GM23338 (cell line): ENCODE measurements around the gene ANP32A. TPM values are rescaled to one million over a fixed set of nuclear protein-coding genes. Genes with fewer than 3 reads are reported as not detected.

Experiments used
- ATAC-seq: fragments of 200-7000 bp; cut with Tn5 transposase; 3 replicates; pipeline ENCODE4 v1.9.1; 2020
- DNase-seq: peaks from one replicate; pipeline ENCODE4 v3.0.0-alpha.2; 2015; ENCODE audit warnings: low spot score
- H2AFZ ChIP-seq: fragments of 200-600 bp; sonication (generic); 2 replicates; pipeline ENCODE4 v1.8.0; 2016; ENCODE audit warnings: antibody characterized with exemption, mild to moderate bottlenecking, moderate library complexity
- H3F3A ChIP-seq: fragments of 200-600 bp; sonication (generic); replicated peaks from 2 replicates; pipeline ENCODE4 v1.8.0; 2017; ENCODE audit warnings: antibody characterized with exemption, mixed run types, low read depth
- H3K27ac ChIP-seq: fragments of 200-600 bp; sonication (generic); 2 replicates; pipeline ENCODE4 v1.6.1; 2016; ENCODE audit warnings: low read depth
- H3K27me3 ChIP-seq: fragments of 200-600 bp; sonication (generic); 2 replicates; pipeline ENCODE4 v1.8.0; 2016; ENCODE audit warnings: mild to moderate bottlenecking, mixed run types, moderate library complexity; ENCODE audit not compliant: insufficient read depth
- H3K36me3 ChIP-seq: fragments of 200-600 bp; sonication (generic); 2 replicates; pipeline ENCODE4 v1.8.0; 2016; ENCODE audit warnings: mild to moderate bottlenecking; ENCODE audit not compliant: insufficient read depth
- H3K4me1 ChIP-seq: fragments of 200-600 bp; sonication (generic); 2 replicates; pipeline ENCODE4 v1.8.0; 2016; ENCODE audit warnings: mild to moderate bottlenecking, moderate library complexity; ENCODE audit not compliant: insufficient read depth
- H3K4me2 ChIP-seq: fragments of 200-600 bp; sonication (generic); 2 replicates; pipeline ENCODE4 v1.7.1; 2017; ENCODE audit warnings: mixed run types
- H3K4me3 ChIP-seq: fragments of 200-600 bp; sonication (generic); 2 replicates; pipeline ENCODE4 v1.6.1; 2016; ENCODE audit warnings: mixed run types
- H3K79me2 ChIP-seq: fragments of 200-600 bp; sonication (generic); replicated peaks from 2 replicates; pipeline ENCODE4 v1.8.0; 2017; ENCODE audit warnings: mild to moderate bottlenecking; ENCODE audit not compliant: insufficient read depth
- H3K9me2 ChIP-seq: fragments of 200-600 bp; sonication (generic); 2 replicates; pipeline ENCODE4 v1.8.0; 2017; ENCODE audit not compliant: insufficient read depth
- H4K20me1 ChIP-seq: fragments of 200-600 bp; sonication (generic); replicated peaks from 2 replicates; pipeline ENCODE4 v1.8.0; 2017; ENCODE audit warnings: mild to moderate bottlenecking; ENCODE audit not compliant: insufficient read depth
- H3K27ac Mint-ChIP-seq: 2 replicates; pipeline ENCODE4 v1.8.0; 2020; ENCODE audit warnings: inconsistent platforms, mild to moderate bottlenecking, moderate library complexity, mixed read lengths
- H3K27me3 Mint-ChIP-seq: 3 replicates; pipeline ENCODE4 v1.8.0; 2022; ENCODE audit warnings: low read depth, mild to moderate bottlenecking, moderate library complexity, mixed read lengths, inconsistent platforms; ENCODE audit not compliant: insufficient read depth, poor library complexity
- H3K36me3 Mint-ChIP-seq: 3 replicates; pipeline ENCODE4 v1.8.0; 2021; ENCODE audit warnings: low read depth, mild to moderate bottlenecking, inconsistent platforms, moderate library complexity, mixed read lengths
- H3K4me1 Mint-ChIP-seq: 3 replicates; pipeline ENCODE4 v1.8.0; 2020; ENCODE audit warnings: mild to moderate bottlenecking, inconsistent platforms, mixed read lengths
- H3K4me3 Mint-ChIP-seq: 3 replicates; pipeline ENCODE4 v1.8.0; 2021; ENCODE audit warnings: moderate library complexity, mild to moderate bottlenecking, inconsistent platforms, mixed read lengths
- H3K9me3 Mint-ChIP-seq: 3 replicates; pipeline ENCODE4 v1.8.0; 2020; ENCODE audit warnings: moderate library complexity, mild to moderate bottlenecking, inconsistent platforms, mixed read lengths
- CREB1 ChIP-seq: fragments of 250-450 bp; sonication (Bioruptor Pico); IDR thresholded peaks from 2 replicates; pipeline ENCODE4 v1.5.0; 2020; ENCODE audit warnings: low read depth, mild to moderate bottlenecking, moderate library complexity
- CTCF ChIP-seq, 2 experiments: fragments of 200-600 bp in 1 of 2; sonication (generic) in 1 of 2; conservative IDR thresholded peaks; 2 replicates each; pipeline versions ENCODE4 v1.5.1 to v1.6.1; 2016 to 2017; ENCODE audit warnings: antibody characterized with exemption in 2 of 2, low read depth in 2 of 2, mild to moderate bottlenecking in 2 of 2, moderate library complexity in 1 of 2
- ETS1 ChIP-seq: IDR thresholded peaks from 2 replicates; pipeline ENCODE4 v1.6.1; 2016; ENCODE audit warnings: antibody characterized with exemption
- EZH2 ChIP-seq: fragments of 200-600 bp; sonication (generic); IDR thresholded peaks from one replicate; pipeline ENCODE4 v1.8.0; 2017; ENCODE audit warnings: antibody characterized with exemption, mild to moderate bottlenecking, low read depth; ENCODE audit not compliant: unreplicated experiment
- EZH2phosphoT487 ChIP-seq: fragments of 200-600 bp; sonication (generic); IDR thresholded peaks from one replicate; pipeline ENCODE4 v1.8.1; 2018; ENCODE audit warnings: antibody characterized with exemption; ENCODE audit not compliant: unreplicated experiment
- JUNB ChIP-seq: IDR thresholded peaks from one replicate; pipeline ENCODE4 v1.6.1; 2016; ENCODE audit warnings: antibody characterized with exemption; ENCODE audit not compliant: unreplicated experiment
- NANOG ChIP-seq: IDR thresholded peaks from 2 replicates; pipeline ENCODE4 v1.6.1; 2016; ENCODE audit warnings: antibody characterized with exemption, borderline replicate concordance
- POLR2AphosphoS5 ChIP-seq: IDR thresholded peaks from 2 replicates; pipeline ENCODE4 v1.6.1; 2016; ENCODE audit warnings: antibody characterized with exemption, low read depth
- REST ChIP-seq: IDR thresholded peaks from one replicate; pipeline ENCODE4 v1.6.1; 2018; ENCODE audit warnings: antibody characterized with exemption; ENCODE audit not compliant: unreplicated experiment
- STAT1 ChIP-seq: IDR thresholded peaks from one replicate; pipeline ENCODE4 v1.6.1; 2016; ENCODE audit warnings: antibody characterized with exemption; ENCODE audit not compliant: unreplicated experiment
- ZNF114 ChIP-seq: fragments of 250-450 bp; sonication (Bioruptor Pico); IDR thresholded peaks from 2 replicates; pipeline ENCODE4 v1.5.0; 2020; ENCODE audit warnings: mild to moderate bottlenecking, moderate library complexity
- ZNF331 ChIP-seq: fragments of 250-450 bp; sonication (Bioruptor Pico); IDR thresholded peaks from 2 replicates; pipeline ENCODE4 v1.5.0; 2020; ENCODE audit warnings: low read depth, mild to moderate bottlenecking, moderate library complexity
- polyA plus RNA-seq: library from polyadenylated mRNA; unstranded; fragments of >200 nt; fragmentation: Nextera tagmentation; extraction: Ambion mirVana; gene quantifications from 2 replicates; pipeline ENCODE4 v1.2.1, GENCODE V29; 2016
- total RNA-seq: library from RNA; depleted of rRNA; stranded (reverse); fragments of >200 nt; shearing (Covaris generic); gene quantifications from 2 replicates; pipeline ENCODE4 v1.2.3, GENCODE V29; 2014

Gene ANP32A
- total and polyA plus RNA-seq, 2 experiments from 2014 or later: 204 to 304 TPM

- Histone ChIP-seq H4K20me1 (peaks cover 17% of the 10 kb centered on the region), H3F3A (0 out of 2 replicates have a peak, but pooled peaks cover 2% of the 10 kb centered on the region), H3K4me2 (no peak overlapping the region), H3K4me1 (peaks cover 22% of the 10 kb centered on the region), H2AFZ (no peak overlapping the region), H3K79me2 (peaks cover 29% of the 10 kb centered on the region), H3K9me2 (no peaks in the 10 kb centered on the region), H3K4me3 (no peak overlapping the region), H3K27me3 (no peaks in the 10 kb centered on the region), H3K36me3 (peaks cover 15% of the 10 kb centered on the region), H3K27ac (no peak overlapping the region)
- Mint-ChIP-seq H3K4me3 (no peak overlapping the region), H3K27ac (peak overlapping the region; percentile 72), H3K4me1 (peaks cover 40% of the 10 kb centered on the region), H3K9me3 (no peaks in the 10 kb centered on the region), H3K36me3 (peaks cover 91% of the 10 kb centered on the region), H3K27me3 (peaks cover 19% of the 10 kb centered on the region)
- TF ChIP-seq STAT1 (no peak), CTCF (conservative IDR thresholded peaks at IDR 0.05; ENCODE audit: low read depth in 2 of 2) (no peak), EZH2phosphoT487 (no peak), REST (no peak), ZNF331 (no peak), NANOG (no peak), JUNB (no peak), POLR2AphosphoS5 (no peak), ETS1 (no peak), EZH2 (no peak), CREB1 (CRISPR knock-in tag) (no peak), ZNF114 (CRISPR knock-in tag) (no peak)
- DNase-seq: no peak
- ATAC-seq: no peak
Observed at GRCh38 chr15:68781766-68782588, 38.7 kb downstream of the ANP32A start.
